ENCODE measurements around the gene ACOT4. TPM values are rescaled to one million over a fixed set of nuclear protein-coding genes. Genes with fewer than 3 reads are reported as not detected.
"Not testable (repeated sequence)": the region's sequence is repeated elsewhere in the genome, so short reads cannot be mapped to it uniquely, and the experiment has no call there.

Gene ACOT4
- total RNA-seq, 1 donor from 2014 or later, result 0.60 TPM

DNA sequence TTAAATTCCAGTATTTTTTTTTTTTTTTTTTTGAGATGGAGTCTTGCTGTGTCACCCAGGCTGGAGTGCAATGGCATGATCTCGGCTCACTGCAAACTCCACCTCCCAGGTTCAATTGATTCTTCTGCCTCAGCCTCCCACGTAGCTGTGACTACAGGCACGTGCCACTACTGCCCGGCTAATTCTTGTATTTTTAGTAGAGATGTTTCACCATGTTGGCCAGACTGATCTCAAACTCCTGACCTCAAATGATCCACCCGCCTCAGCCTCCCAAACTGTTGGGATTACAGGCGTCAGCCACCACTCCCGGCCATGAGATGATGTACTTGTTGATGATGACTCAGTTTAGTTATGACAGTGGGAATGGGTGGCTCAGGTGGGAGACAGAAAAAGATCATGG, 17.4 kb upstream of the ACOT4 start:
- DNase-seq; H3K9me3 Mint-ChIP-seq; H3K27me3 Mint-ChIP-seq; CTCF ChIA-PET; H3K4me3 Mint-ChIP-seq; POLR2A ChIA-PET; ATAC-seq (ENCODE audit: low read depth); H3K27ac Mint-ChIP-seq; intact Hi-C loops (cut with micrococcal nuclease): not testable (repeated sequence)
- peaks cover 15% of the 10 kb centered on the region for H3K4me1 Mint-ChIP-seq
- H3K36me3 Mint-ChIP-seq (ENCODE audit: low read depth), result peaks cover 19% of the 10 kb centered on the region

GRCh38 chr14:73576391-73576790, 15.3 kb upstream of the ACOT4 start:
- H3K27me3 Mint-ChIP-seq, result no peaks in the 10 kb centered on the region
- intact Hi-C loops (cut with micrococcal nuclease), result no loop called here
- TF ChIP-seq, protein P1, sequence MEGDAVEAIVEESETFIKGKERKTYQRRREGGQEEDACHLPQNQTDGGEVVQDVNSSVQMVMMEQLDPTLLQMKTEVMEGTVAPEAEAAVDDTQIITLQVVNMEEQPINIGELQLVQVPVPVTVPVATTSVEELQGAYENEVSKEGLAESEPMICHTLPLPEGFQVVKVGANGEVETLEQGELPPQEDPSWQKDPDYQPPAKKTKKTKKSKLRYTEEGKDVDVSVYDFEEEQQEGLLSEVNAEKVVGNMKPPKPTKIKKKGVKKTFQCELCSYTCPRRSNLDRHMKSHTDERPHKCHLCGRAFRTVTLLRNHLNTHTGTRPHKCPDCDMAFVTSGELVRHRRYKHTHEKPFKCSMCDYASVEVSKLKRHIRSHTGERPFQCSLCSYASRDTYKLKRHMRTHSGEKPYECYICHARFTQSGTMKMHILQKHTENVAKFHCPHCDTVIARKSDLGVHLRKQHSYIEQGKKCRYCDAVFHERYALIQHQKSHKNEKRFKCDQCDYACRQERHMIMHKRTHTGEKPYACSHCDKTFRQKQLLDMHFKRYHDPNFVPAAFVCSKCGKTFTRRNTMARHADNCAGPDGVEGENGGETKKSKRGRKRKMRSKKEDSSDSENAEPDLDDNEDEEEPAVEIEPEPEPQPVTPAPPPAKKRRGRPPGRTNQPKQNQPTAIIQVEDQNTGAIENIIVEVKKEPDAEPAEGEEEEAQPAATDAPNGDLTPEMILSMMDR (IDR thresholded peaks at IDR 0.05), result no peak
- peaks cover 31% of the 10 kb centered on the region for H3K36me3 Mint-ChIP-seq (ENCODE audit: low read depth)
- POLR2A ChIA-PET, result no interaction called here
- DNase-seq (no peak), ATAC-seq (ENCODE audit: low read depth) (no peak)
- CTCF ChIA-PET, result no interaction called here
- H3K27ac Mint-ChIP-seq, result no peak overlapping the region
- H3K4me3 Mint-ChIP-seq, result no peak overlapping the region
- H3K4me1 Mint-ChIP-seq, result peaks cover 3% of the 10 kb centered on the region
- no peaks in the 10 kb centered on the region for H3K9me3 Mint-ChIP-seq

DNA sequence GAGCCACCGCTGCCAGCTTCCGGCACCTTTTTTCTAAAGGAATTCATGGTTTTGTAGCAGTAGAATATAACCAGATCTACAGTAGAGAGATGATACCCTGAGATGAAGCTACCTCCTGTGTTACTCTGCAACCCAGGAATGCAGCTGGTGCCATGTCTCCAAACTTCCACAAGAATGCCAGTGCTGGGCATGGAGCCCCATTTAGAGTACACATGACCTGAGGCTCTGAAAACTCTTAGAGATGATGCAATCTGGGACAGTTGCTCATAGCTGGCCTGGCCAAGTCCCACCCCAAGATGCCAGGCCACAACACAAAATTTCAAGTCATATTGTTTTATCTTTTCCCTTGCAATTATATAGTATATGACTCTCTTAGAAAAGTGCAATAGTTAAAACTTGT, 14.5 kb upstream of the ACOT4 start:
- H3K9me3 Mint-ChIP-seq; CTCF ChIA-PET; intact Hi-C loops (cut with micrococcal nuclease); ATAC-seq (ENCODE audit: low read depth); DNase-seq; H3K27ac Mint-ChIP-seq; H3K4me1 Mint-ChIP-seq; H3K27me3 Mint-ChIP-seq; H3K4me3 Mint-ChIP-seq: not testable (repeated sequence)
- H3K36me3 Mint-ChIP-seq (ENCODE audit: low read depth), result peaks cover 31% of the 10 kb centered on the region
- POLR2A ChIA-PET, result interaction anchor here (0.6 to 0.7 kb wide), 2 partner anchors 87 to 303 kb away, joined by 3 read pairs; partner anchors contain the start of gene RIOX1

GRCh38 chr14:73582102-73582979, 9.3 kb upstream of the ACOT4 start:
- Mint-ChIP-seq H3K27ac (peak overlapping the region; percentile 87), H3K36me3 (ENCODE audit: low read depth) (peaks cover 17% of the 10 kb centered on the region), H3K4me3 (peak overlapping the region; percentile 41)
- DNase-seq, H3K9me3 Mint-ChIP-seq, H3K4me1 Mint-ChIP-seq, CTCF ChIA-PET, H3K27me3 Mint-ChIP-seq: not testable (repeated sequence)
- ATAC-seq (ENCODE audit: low read depth), result peak; percentile 96
- intact Hi-C loops (cut with micrococcal nuclease), result loop anchor here (2.0 kb wide), 1 partner anchor 14 kb away; the partner anchor contains the start of gene ACOT2
- POLR2A ChIA-PET, result interaction anchor here (0.7 to 0.8 kb wide), 4 partner anchors 10 to 28 kb away, joined by 3 to 6 read pairs (median 3); partner anchors contain the start of gene ACOT2

DNA sequence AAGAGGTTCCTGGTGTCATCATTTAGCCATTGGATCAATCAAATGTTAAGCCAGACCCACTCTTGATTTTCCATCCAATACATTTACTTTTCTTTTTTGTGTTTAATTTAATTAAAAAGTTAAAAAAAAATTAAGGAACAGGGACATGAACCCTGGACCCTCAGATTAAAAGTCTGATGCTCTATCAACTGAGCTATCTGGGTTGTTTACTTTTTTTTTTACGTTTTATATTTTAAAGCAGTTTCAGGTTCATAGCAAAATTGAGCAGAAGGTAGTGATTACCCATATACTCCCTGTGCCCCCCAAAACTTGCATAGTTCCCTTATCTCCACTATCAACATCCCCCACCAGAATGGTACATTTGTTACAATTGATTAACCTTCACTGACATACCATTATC, 3.0 kb upstream of the ACOT4 start:
- ChIA-PET CTCF (no interaction called here), POLR2A (no interaction called here)
- TF ChIP-seq, protein P1 (IDR thresholded peaks at IDR 0.05), result no peak
- ATAC-seq (ENCODE audit: low read depth) (no peak), DNase-seq (no peak)
- H3K27ac Mint-ChIP-seq, result no peak overlapping the region
- intact Hi-C loops (cut with micrococcal nuclease), result no loop called here
- H3K4me1 Mint-ChIP-seq, result peaks cover 6% of the 10 kb centered on the region
- no peaks in the 10 kb centered on the region for H3K9me3 Mint-ChIP-seq
- H3K27me3 Mint-ChIP-seq, result no peaks in the 10 kb centered on the region
- H3K4me3 Mint-ChIP-seq, result no peak overlapping the region
- no peaks in the 10 kb centered on the region for H3K36me3 Mint-ChIP-seq (ENCODE audit: low read depth)

GRCh38 chr14:73589116-73589515, 2.6 kb upstream of the ACOT4 start:
- TF ChIP-seq, protein P1 (IDR thresholded peaks at IDR 0.05), result no peak
- peaks cover 6% of the 10 kb centered on the region for H3K4me1 Mint-ChIP-seq
- no peaks in the 10 kb centered on the region for H3K9me3 Mint-ChIP-seq
- H3K4me3 Mint-ChIP-seq, result no peak overlapping the region
- intact Hi-C loops (cut with micrococcal nuclease), result no loop called here
- ChIA-PET CTCF (no interaction called here), POLR2A (no interaction called here)
- no peak for DNase-seq
- no peaks in the 10 kb centered on the region for H3K27me3 Mint-ChIP-seq
- ATAC-seq (ENCODE audit: low read depth), result no peak
- no peak overlapping the region for H3K27ac Mint-ChIP-seq
- H3K36me3 Mint-ChIP-seq (ENCODE audit: low read depth), result no peaks in the 10 kb centered on the region

GRCh38 chr14:73590673-73591004, 1.0 kb upstream of the ACOT4 start:
- H3K27ac Mint-ChIP-seq; H3K27me3 Mint-ChIP-seq; H3K9me3 Mint-ChIP-seq; H3K4me1 Mint-ChIP-seq; DNase-seq; H3K36me3 Mint-ChIP-seq (ENCODE audit: low read depth); ATAC-seq (ENCODE audit: low read depth); CTCF ChIA-PET; H3K4me3 Mint-ChIP-seq; intact Hi-C loops (cut with micrococcal nuclease): not testable (repeated sequence)
- POLR2A ChIA-PET, result interaction anchor here (1.7 kb wide), 1 partner anchor 22 kb away, joined by 9 read pairs; the partner anchor contains the start of gene ACOT6
